K562 (cell line): Measurements from ENCODE around the gene DCTN2. TPM values are rescaled to one million over a fixed set of nuclear protein-coding genes. Genes with fewer than 3 reads are reported as not detected.
A peak's percentile ranks its signal among the peaks of the same experiment; 100 is the strongest.

ENCODE experiments used
- ATAC-seq: fragments of 200-7000 bp; cut with Tn5 transposase; 3 replicates; pipeline ENCODE4 v1.9.1; 2020; ENCODE audit warnings: moderate library complexity
- BruUV-seq: library from RNA; stranded (reverse); fragments of 400-500 nt; replicated peaks from 2 replicates; lab custom pipeline; 2021; lab: Mats Ljungman, UMichigan
- CTCF ChIA-PET: fragments of 300-600 bp; formaldehyde crosslinking; extraction: SDS; loops from one replicate; lab custom pipeline; 2021; ENCODE audit warnings: low intra/inter-chr PET ratio; lab: Yijun Ruan, JAX
- POLR2A ChIA-PET: fragments of 300-600, 350-650 bp; sonication (Branson Sonifier 250); formaldehyde crosslinking; extraction: SDS; loops from one replicate; lab custom pipeline; 2021; ENCODE audit warnings: antibody characterized with exemption, inconsistent platforms; lab: Yijun Ruan, JAX
- DNase-seq, 4 experiments: peaks; one replicate each; pipeline versions ENCODE4 v3.0.0 to v3.0.0-alpha.2; 2011 to 2018; ENCODE audit warnings: low spot score in 3 of 4, mixed read lengths in 3 of 4; ENCODE audit errors: extremely low read depth in 1 of 4
- FAIRE-seq: peaks from 2 replicates; lab custom pipeline; 2011; peaks lifted over from hg19 to GRCh38; lab: Jason Lieb, UNC
- H2AFZ ChIP-seq: 2 replicates; pipeline ENCODE4 v1.6.0; 2011; ENCODE audit warnings: low read depth, low read length, control low read depth, inconsistent platforms
- H3K27ac ChIP-seq: fragments of 200-600 bp; 3 replicates; pipeline ENCODE4 v1.8.0; 2011; ENCODE audit warnings: low read depth, mild to moderate bottlenecking, control low read depth, inconsistent platforms, low read length, moderate library complexity, mixed read lengths; ENCODE audit errors: extremely low read depth
- H3K27me3 ChIP-seq, 2 experiments: fragments of 300-600 bp in 1 of 2; 2 replicates in 1 of 2; 3 replicates in 1 of 2; pipeline versions ENCODE4 v1.6.0 to v1.8.0; 2011; ENCODE audit warnings: inconsistent platforms in 2 of 2, low read length in 2 of 2, mild to moderate bottlenecking in 1 of 2, mixed read lengths in 1 of 2, moderate library complexity in 1 of 2; ENCODE audit not compliant: control insufficient read depth in 2 of 2, insufficient read depth in 2 of 2
- H3K36me3 ChIP-seq: fragments of 300-600 bp; 3 replicates; pipeline ENCODE4 v1.8.0; 2011; ENCODE audit warnings: mild to moderate bottlenecking, low read length, inconsistent platforms; ENCODE audit not compliant: control insufficient read depth, insufficient read depth
- H3K4me1 ChIP-seq, 2 experiments: fragments of 200-600 bp in 1 of 2; replicated peaks in 1 of 2; 2 replicates in 1 of 2; 3 replicates in 1 of 2; pipeline versions ENCODE4 v1.5.1 to v1.8.0; 2011; ENCODE audit warnings: inconsistent platforms in 2 of 2, low read length in 2 of 2, mild to moderate bottlenecking in 1 of 2, mixed read lengths in 1 of 2, moderate library complexity in 1 of 2; ENCODE audit not compliant: control insufficient read depth in 2 of 2, insufficient read depth in 2 of 2
- H3K4me2 ChIP-seq: 2 replicates; pipeline ENCODE4 v1.6.1; 2011; ENCODE audit warnings: low read length, control low read depth, inconsistent platforms, mixed read lengths; ENCODE audit not compliant: insufficient read depth
- H3K4me3 ChIP-seq: fragments of 200-600 bp; sonication (generic), shearing (Covaris generic); 2 replicates; pipeline ENCODE4 v1.5.1; 2016; ENCODE audit warnings: control low read depth, inconsistent platforms
- H3K79me2 ChIP-seq: fragments of 200-600 bp; 3 replicates; pipeline ENCODE4 v1.8.0; 2011; ENCODE audit warnings: low read length, inconsistent platforms; ENCODE audit not compliant: control insufficient read depth, insufficient read depth
- H3K9ac ChIP-seq, 2 experiments: 2 replicates each; pipeline versions ENCODE4 v1.6.0 to v1.6.1; 2011; ENCODE audit warnings: low read depth in 2 of 2, low read length in 2 of 2, control low read depth in 1 of 2, inconsistent platforms in 1 of 2, mild to moderate bottlenecking in 1 of 2, mixed read lengths in 1 of 2; ENCODE audit not compliant: insufficient read depth in 1 of 2
- H3K9me1 ChIP-seq: one replicate; pipeline ENCODE4 v1.6.0; 2011; ENCODE audit warnings: inconsistent platforms, mild to moderate bottlenecking, low read length, moderate library complexity; ENCODE audit not compliant: control insufficient read depth, insufficient read depth
- H3K9me3 ChIP-seq: replicated peaks from 2 replicates; pipeline ENCODE4 v1.5.1; 2011; ENCODE audit warnings: low read depth, low read length, inconsistent platforms; ENCODE audit not compliant: control insufficient read depth, insufficient read depth
- H4K20me1 ChIP-seq: replicated peaks from 2 replicates; pipeline ENCODE4 v1.6.1; 2011; ENCODE audit warnings: low read length, inconsistent platforms, mixed read lengths; ENCODE audit not compliant: control insufficient read depth, insufficient read depth
- ARID3A ChIP-seq: IDR thresholded peaks from 2 replicates; pipeline ENCODE4 v1.6.1; 2012; ENCODE audit warnings: low read depth, low read length, improper control_type of control experiment, borderline replicate concordance
- CREB1 ChIP-seq, 2 experiments: sonication (generic) in 1 of 2; formaldehyde crosslinking in 1 of 2; IDR thresholded peaks; 2 replicates each; pipeline versions ENCODE4 v1.6.1 to v1.8.0; 2012 to 2022; ENCODE audit warnings: inconsistent platforms in 1 of 2, mild to moderate bottlenecking in 1 of 2, missing genetic modification reagents in 1 of 2, moderate library complexity in 1 of 2
- DPF2 ChIP-seq: fragments of 450-650 bp; IDR thresholded peaks from 2 replicates; pipeline ENCODE4 v1.6.1; 2016
- MBD1 ChIP-seq: fragments of 250-450 bp; sonication (Bioruptor Pico); IDR thresholded peaks from 2 replicates; pipeline ENCODE4 v1.8.0; 2022; ENCODE audit warnings: inconsistent platforms
- PHTF2 ChIP-seq: fragments of 250-450 bp; sonication (Bioruptor Pico); IDR thresholded peaks from 2 replicates; pipeline ENCODE4 v1.5.0; 2021; ENCODE audit warnings: mild to moderate bottlenecking
- TARDBP ChIP-seq: fragments of 450-650 bp; IDR thresholded peaks from 2 replicates; pipeline ENCODE4 v1.6.1; 2016
- THRAP3 ChIP-seq: fragments of 450-650 bp; IDR thresholded peaks from 2 replicates; pipeline ENCODE4 v1.6.1; 2016; ENCODE audit warnings: mild to moderate bottlenecking, inconsistent platforms, borderline replicate concordance
- WGBS: fragments of 100-300 bp; shearing (Covaris generic); methylation state at CpG from one replicate; pipeline ENCODE4 v1.1.6; 2016; ENCODE audit warnings: low coverage, mixed read lengths; ENCODE audit not compliant: insufficient coverage; ENCODE audit errors: missing lambda C conversion rate; 5-methylcytosine and 5-hydroxymethylcytosine counted together
- in situ Hi-C: fragments of 300-500 bp; cut with MboI; formaldehyde crosslinking; loops from 4 replicates; pipeline ENCODE4 v1.15.0; 2018; ENCODE audit warnings: inconsistent platforms, mixed read lengths
- intact Hi-C: fragments of 100-400 bp; cut with micrococcal nuclease; formaldehyde crosslinking; loops from 2 replicates; pipeline ENCODE4 v1.14.2; 2022
- polyA plus RNA-seq, 8 experiments: library from polyadenylated mRNA; depleted of rRNA in 4 of 8; stranded (reverse) in 5 of 8; unstranded in 3 of 8; fragments of >200 nt; fragmentation: Nextera tagmentation in 2 of 8; fragmentation: Illumina TruSeq in 1 of 8; extraction: Ambion mirVana in 2 of 8; extraction: Trizol in 1 of 8; gene quantifications; 2 replicates each; pipeline versions ENCODE4 v1.2.1 to v1.2.3, GENCODE V29; 2011 to 2014; ENCODE audit warnings: inconsistent platforms in 1 of 8, missing spikeins in 1 of 8
- total RNA-seq, 7 experiments: library from RNA; depleted of rRNA in 6 of 7; stranded (reverse); fragments of >200 nt in 6 of 7; fragmentation: Illumina TruSeq in 2 of 7; extraction: Trizol in 2 of 7; gene quantifications; 2 replicates each; pipeline versions ENCODE4 v1.2.1 to v1.2.3, GENCODE V29; 2011 to 2021; ENCODE audit warnings: low replicate concordance in 1 of 7
- TF ChIP-seq, protein P1 (sequence below): fragments of 250-450 bp; sonication (Bioruptor Pico); IDR thresholded peaks from 2 replicates; pipeline ENCODE4 v1.4.0; 2020; ENCODE audit warnings: mild to moderate bottlenecking, moderate library complexity
- TF ChIP-seq, protein P2 (sequence below): sonication (generic); formaldehyde crosslinking; IDR thresholded peaks from 2 replicates; pipeline ENCODE4 v1.8.1; 2023; ENCODE audit warnings: mild to moderate bottlenecking, missing genetic modification reagents
- TF ChIP-seq, protein P3 (sequence below): fragments of 450-650 bp; IDR thresholded peaks from 2 replicates; pipeline ENCODE4 v1.6.1; 2016; ENCODE audit warnings: antibody characterized with exemption

The DCTN2 gene
- total and polyA plus RNA-seq, 9 of the 15 experiments (the other 6 are each of a cell fraction or from before 2014, with no cell fraction given) = 43.6 to 270 (median 125) TPM

DNA sequence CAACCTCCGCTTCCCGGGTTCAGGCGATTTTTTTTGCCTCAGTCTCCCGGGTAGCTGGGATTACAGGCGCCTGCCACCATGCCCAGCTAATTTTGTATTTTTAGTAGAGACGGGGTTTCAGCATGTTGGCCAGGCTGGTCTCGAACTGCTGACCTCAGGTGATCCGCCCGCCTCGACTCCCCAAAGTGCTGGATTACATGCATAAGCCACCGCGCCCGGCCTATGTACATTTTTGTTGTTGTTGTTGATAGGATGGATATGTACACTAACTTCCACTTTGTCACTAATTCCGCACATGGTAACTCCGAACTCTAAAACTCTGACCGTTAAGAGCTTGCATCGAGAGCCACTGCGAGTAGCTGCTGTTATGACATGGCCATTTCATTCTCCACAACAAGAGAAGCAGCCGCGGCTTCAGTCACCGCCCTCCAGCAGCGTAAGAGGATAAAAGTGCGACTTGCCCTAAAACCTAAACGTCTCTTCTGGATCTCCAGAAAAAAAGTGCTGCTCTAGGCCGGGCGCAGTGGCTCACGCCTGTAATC is 59.9 kb downstream of the DCTN2 start:
- intact Hi-C loops = loop anchor here (2.0 to 5.0 kb wide), 2 partner anchors 28 to 35 kb away; partner anchors contain the start of genes DDIT3, GLI1 and MBD6
- Histone ChIP-seq H3K27ac (peak overlapping the region; percentile 50; the same call in 1 of the 3 replicates), H3K4me3 (0 out of 2 replicates have a peak overlapping the region, but pooled peaks have one; percentile 83), H3K4me2 (peak overlapping the region; percentile 61), H3K27me3 (no peaks in the 10 kb centered on the region), H3K9ac (peak overlapping the region; percentile 11 to 99; a peak in 3 of 4 replicates), H3K9me3 (no peaks in the 10 kb centered on the region), H3K9me1 (peaks cover 3% of the 10 kb centered on the region), H4K20me1 (no peaks in the 10 kb centered on the region), H3K4me1 (peaks cover 7 to 15% of the 10 kb centered on the region in 2 experiments), H3K36me3 (peaks cover 36% of the 10 kb centered on the region), H2AFZ (peak overlapping the region; percentile 88), H3K79me2 (peaks cover 35% of the 10 kb centered on the region)
- in situ Hi-C loops = no loop called here
- 76% methylated on average over 27 of the region's 27 CpGs for WGBS
- FAIRE-seq (no peak), ATAC-seq (no peak; the same call in 2 of the 3 replicates), DNase-seq (no peak)
- TSS peak; percentile 59 for BruUV-seq
- CTCF ChIA-PET = no interaction called here
- POLR2A ChIA-PET = interaction anchor here (0.9 to 2.1 kb wide), 3 partner anchors 12 to 31 kb away, joined by 3 to 7 read pairs (median 3); no protein-coding TSS in a partner anchor
- TF ChIP-seq DPF2 = 0 out of 2 replicates have a peak, but pooled peaks have one; percentile 17
- TF ChIP-seq ARID3A = no peak
- 0 out of 2 replicates have a peak, but pooled peaks have one; percentile 33 for TF ChIP-seq TARDBP
- TF ChIP-seq, protein P1, sequence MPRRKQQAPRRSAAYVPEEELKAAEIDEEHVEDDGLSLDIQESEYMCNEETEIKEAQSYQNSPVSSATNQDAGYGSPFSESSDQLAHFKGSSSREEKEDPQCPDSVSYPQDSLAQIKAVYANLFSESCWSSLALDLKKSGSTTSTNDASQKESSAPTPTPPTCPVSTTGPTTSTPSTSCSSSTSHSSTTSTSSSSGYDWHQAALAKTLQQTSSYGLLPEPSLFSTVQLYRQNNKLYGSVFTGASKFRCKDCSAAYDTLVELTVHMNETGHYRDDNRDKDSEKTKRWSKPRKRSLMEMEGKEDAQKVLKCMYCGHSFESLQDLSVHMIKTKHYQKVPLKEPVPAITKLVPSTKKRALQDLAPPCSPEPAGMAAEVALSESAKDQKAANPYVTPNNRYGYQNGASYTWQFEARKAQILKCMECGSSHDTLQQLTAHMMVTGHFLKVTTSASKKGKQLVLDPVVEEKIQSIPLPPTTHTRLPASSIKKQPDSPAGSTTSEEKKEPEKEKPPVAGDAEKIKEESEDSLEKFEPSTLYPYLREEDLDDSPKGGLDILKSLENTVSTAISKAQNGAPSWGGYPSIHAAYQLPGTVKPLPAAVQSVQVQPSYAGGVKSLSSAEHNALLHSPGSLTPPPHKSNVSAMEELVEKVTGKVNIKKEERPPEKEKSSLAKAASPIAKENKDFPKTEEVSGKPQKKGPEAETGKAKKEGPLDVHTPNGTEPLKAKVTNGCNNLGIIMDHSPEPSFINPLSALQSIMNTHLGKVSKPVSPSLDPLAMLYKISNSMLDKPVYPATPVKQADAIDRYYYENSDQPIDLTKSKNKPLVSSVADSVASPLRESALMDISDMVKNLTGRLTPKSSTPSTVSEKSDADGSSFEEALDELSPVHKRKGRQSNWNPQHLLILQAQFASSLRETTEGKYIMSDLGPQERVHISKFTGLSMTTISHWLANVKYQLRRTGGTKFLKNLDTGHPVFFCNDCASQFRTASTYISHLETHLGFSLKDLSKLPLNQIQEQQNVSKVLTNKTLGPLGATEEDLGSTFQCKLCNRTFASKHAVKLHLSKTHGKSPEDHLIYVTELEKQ = no peak
- TF ChIP-seq, protein P2, sequence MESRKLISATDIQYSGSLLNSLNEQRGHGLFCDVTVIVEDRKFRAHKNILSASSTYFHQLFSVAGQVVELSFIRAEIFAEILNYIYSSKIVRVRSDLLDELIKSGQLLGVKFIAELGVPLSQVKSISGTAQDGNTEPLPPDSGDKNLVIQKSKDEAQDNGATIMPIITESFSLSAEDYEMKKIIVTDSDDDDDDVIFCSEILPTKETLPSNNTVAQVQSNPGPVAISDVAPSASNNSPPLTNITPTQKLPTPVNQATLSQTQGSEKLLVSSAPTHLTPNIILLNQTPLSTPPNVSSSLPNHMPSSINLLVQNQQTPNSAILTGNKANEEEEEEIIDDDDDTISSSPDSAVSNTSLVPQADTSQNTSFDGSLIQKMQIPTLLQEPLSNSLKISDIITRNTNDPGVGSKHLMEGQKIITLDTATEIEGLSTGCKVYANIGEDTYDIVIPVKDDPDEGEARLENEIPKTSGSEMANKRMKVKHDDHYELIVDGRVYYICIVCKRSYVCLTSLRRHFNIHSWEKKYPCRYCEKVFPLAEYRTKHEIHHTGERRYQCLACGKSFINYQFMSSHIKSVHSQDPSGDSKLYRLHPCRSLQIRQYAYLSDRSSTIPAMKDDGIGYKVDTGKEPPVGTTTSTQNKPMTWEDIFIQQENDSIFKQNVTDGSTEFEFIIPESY (CRISPR knock-in tag) = peak; percentile 83; the same call in 1 of the 2 replicates
- peak; percentile 88; the same call in 1 of the 2 replicates for TF ChIP-seq MBD1 (CRISPR knock-in tag)
- 0 out of 2 replicates have a peak, but pooled peaks have one; percentile 81 for TF ChIP-seq THRAP3
- TF ChIP-seq, protein P3, sequence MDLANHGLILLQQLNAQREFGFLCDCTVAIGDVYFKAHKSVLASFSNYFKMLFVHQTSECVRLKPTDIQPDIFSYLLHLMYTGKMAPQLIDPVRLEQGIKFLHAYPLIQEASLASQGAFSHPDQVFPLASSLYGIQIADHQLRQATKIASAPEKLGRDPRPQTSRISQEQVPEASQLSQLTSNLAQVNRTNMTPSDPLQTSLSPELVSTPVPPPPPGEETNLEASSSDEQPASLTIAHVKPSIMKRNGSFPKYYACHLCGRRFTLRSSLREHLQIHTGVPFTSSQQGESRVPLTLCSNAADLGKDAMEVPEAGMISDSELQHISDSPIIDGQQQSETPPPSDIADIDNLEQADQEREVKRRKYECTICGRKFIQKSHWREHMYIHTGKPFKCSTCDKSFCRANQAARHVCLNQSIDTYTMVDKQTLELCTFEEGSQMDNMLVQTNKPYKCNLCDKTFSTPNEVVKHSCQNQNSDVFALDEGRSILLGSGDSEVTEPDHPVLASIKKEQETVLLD = no peak
- TF ChIP-seq CREB1 (IDR thresholded peaks at IDR 0.05) = no peak
- TF ChIP-seq CREB1 (CRISPR knock-in tag; IDR thresholded peaks at IDR 0.05) = no peak
- no peak for TF ChIP-seq PHTF2 (CRISPR knock-in tag)
